H1 (cell line): ENCODE measurements around the gene OGG1.

ENCODE experiments used
- ATF2 ChIP-seq: IDR thresholded peaks from 2 replicates; pipeline ENCODE4 v1.6.1; 2012; ENCODE audit warnings: low read length, inconsistent platforms
- EP300 ChIP-seq, 2 experiments: IDR thresholded peaks; 1 replicate in 1 of 2; 2 replicates in 1 of 2; pipeline ENCODE4 v1.6.1; 2011 to 2012; ENCODE audit warnings: low read depth in 2 of 2, low read length in 2 of 2, mild to moderate bottlenecking in 2 of 2, borderline replicate concordance in 1 of 2, inconsistent platforms in 1 of 2, moderate library complexity in 1 of 2
- TF ChIP-seq, protein P1 (sequence below), 3 experiments: IDR thresholded peaks; 1 replicate in 2 of 3; 2 replicates in 1 of 3; pipeline versions ENCODE4 v1.5.1 to v1.6.1; 2011; ENCODE audit warnings: low read length in 3 of 3, mild to moderate bottlenecking in 3 of 3, inconsistent platforms in 2 of 3, low read depth in 1 of 3, moderate library complexity in 1 of 3; ENCODE audit not compliant: insufficient read depth in 1 of 3; ENCODE audit errors: control extremely low read depth in 1 of 3
- TF ChIP-seq, protein P2 (sequence below): IDR thresholded peaks from 2 replicates; pipeline ENCODE4 v1.6.1; 2011; ENCODE audit warnings: low read length, improper control_type of control experiment
- TF ChIP-seq, protein P3 (sequence below): IDR thresholded peaks from 2 replicates; pipeline ENCODE4 v1.6.1; 2011; ENCODE audit warnings: low read depth, mild to moderate bottlenecking, low read length; ENCODE audit not compliant: insufficient read depth

GRCh38 chr3:9703736-9704346 lies 45.9 kb upstream of the OGG1 start, which contains the start of gene CPNE9:
- TF ChIP-seq, protein P1, sequence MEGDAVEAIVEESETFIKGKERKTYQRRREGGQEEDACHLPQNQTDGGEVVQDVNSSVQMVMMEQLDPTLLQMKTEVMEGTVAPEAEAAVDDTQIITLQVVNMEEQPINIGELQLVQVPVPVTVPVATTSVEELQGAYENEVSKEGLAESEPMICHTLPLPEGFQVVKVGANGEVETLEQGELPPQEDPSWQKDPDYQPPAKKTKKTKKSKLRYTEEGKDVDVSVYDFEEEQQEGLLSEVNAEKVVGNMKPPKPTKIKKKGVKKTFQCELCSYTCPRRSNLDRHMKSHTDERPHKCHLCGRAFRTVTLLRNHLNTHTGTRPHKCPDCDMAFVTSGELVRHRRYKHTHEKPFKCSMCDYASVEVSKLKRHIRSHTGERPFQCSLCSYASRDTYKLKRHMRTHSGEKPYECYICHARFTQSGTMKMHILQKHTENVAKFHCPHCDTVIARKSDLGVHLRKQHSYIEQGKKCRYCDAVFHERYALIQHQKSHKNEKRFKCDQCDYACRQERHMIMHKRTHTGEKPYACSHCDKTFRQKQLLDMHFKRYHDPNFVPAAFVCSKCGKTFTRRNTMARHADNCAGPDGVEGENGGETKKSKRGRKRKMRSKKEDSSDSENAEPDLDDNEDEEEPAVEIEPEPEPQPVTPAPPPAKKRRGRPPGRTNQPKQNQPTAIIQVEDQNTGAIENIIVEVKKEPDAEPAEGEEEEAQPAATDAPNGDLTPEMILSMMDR (IDR thresholded peaks at IDR 0.05; ENCODE audit: control extremely low read depth in 1 of 3, insufficient read depth in 1 of 3, low read depth in 1 of 3, low read length in 3 of 3) = no peak
- TF ChIP-seq ATF2 (no peak), EP300 (IDR thresholded peaks at IDR 0.05; ENCODE audit: borderline replicate concordance in 1 of 2, low read depth in 2 of 2, low read length in 2 of 2) (no peak)
- TF ChIP-seq, protein P2, sequence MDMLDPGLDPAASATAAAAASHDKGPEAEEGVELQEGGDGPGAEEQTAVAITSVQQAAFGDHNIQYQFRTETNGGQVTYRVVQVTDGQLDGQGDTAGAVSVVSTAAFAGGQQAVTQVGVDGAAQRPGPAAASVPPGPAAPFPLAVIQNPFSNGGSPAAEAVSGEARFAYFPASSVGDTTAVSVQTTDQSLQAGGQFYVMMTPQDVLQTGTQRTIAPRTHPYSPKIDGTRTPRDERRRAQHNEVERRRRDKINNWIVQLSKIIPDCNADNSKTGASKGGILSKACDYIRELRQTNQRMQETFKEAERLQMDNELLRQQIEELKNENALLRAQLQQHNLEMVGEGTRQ = no peak
- TF ChIP-seq, protein P3, sequence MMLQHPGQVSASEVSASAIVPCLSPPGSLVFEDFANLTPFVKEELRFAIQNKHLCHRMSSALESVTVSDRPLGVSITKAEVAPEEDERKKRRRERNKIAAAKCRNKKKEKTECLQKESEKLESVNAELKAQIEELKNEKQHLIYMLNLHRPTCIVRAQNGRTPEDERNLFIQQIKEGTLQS = no peak
